ENCODE data around the gene PPP1R15A. TPM values are rescaled to one million over a fixed set of nuclear protein-coding genes. Genes with fewer than 3 reads are reported as not detected.
"Not testable (repeated sequence)": the region's sequence is repeated elsewhere in the genome, so short reads cannot be mapped to it uniquely, and the experiment has no call there.

The PPP1R15A gene
- total RNA-seq, 4 donors from 2014 or later: 28.6 to 53.0 (median 30.9) TPM

DNA sequence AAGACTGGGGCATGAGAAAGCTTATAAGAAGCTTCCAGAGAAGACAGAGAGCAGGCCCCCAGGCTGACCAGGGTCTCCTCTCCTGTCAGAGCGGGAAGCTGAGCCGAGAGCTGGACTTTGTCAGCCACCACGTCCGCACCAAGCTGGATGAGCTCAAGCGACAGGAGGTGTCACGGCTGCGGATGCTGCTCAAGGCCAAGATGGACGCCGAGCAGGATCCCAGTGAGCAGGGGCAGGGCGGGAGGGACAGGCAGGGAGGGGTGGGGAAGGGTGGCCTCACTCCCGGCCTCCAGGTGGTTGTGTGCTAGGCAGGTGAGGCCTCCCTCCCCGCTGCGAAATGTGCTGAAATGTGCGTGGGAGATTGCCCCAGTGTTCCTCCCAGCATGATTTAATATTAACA is 33.4 kb downstream of the PPP1R15A start:
- H3K9me3 ChIP-seq: no peaks in the 10 kb centered on the region
- no peak overlapping the region for H3K4me3 ChIP-seq
- H3K4me1 ChIP-seq: peaks cover 0 to 9% of the 10 kb centered on the region in 2 donors
- no peaks in the 10 kb centered on the region for H3K36me3 ChIP-seq
- H3K27me3 ChIP-seq: no peaks in the 10 kb centered on the region
- intact Hi-C loops (cut with DNase I; ENCODE audit: low total_unique reads): no loop called here
- TF ChIP-seq, protein P1, sequence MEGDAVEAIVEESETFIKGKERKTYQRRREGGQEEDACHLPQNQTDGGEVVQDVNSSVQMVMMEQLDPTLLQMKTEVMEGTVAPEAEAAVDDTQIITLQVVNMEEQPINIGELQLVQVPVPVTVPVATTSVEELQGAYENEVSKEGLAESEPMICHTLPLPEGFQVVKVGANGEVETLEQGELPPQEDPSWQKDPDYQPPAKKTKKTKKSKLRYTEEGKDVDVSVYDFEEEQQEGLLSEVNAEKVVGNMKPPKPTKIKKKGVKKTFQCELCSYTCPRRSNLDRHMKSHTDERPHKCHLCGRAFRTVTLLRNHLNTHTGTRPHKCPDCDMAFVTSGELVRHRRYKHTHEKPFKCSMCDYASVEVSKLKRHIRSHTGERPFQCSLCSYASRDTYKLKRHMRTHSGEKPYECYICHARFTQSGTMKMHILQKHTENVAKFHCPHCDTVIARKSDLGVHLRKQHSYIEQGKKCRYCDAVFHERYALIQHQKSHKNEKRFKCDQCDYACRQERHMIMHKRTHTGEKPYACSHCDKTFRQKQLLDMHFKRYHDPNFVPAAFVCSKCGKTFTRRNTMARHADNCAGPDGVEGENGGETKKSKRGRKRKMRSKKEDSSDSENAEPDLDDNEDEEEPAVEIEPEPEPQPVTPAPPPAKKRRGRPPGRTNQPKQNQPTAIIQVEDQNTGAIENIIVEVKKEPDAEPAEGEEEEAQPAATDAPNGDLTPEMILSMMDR (IDR thresholded peaks at IDR 0.05): no peak
- no peak for TF ChIP-seq POLR2A (IDR thresholded peaks at IDR 0.05)
- no peak overlapping the region for H3K27ac ChIP-seq
- no peak for DNase-seq

DNA sequence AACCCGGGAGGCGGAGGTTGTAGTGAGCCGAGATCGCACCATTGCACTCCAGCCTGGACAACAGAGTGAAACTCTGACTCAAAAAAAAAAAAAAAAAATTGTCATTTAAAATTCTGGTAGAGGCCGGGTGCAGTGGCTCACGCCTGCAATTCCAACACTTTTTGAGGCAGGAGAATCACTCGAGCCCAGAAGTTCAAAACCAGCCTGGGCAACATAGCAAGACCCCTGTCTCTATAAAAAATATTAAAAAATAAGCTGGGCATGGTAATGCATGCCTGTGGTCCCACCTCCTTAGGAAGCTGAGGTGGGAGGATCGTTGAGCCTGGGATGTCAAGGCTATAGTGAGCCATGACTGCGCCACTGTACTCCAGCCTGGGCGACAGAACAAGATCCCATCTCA is 34.1 kb downstream of the PPP1R15A start:
- no peaks in the 10 kb centered on the region for H3K36me3 ChIP-seq
- intact Hi-C loops (cut with DNase I; ENCODE audit: low total_unique reads): no loop called here
- no peak for DNase-seq

DNA sequence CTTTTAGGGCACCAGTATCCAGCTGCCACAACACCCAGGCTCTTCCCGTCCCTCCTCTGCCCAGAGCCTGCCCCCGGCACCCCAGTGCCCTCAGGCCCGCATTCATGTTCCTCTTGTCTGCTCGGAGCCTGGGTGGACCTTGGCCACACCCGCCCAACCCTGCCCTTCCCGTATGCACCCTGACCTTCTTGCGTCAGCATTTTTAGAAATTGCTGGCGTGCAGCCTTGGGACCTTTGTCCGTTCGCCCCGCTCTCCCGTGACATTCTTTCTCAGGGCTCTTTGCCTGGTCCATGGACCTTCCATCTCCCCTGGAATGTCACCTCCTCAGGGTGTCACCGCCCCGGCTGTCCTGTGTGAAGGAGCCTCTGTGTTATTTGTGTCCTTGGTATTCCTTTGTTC is 35.5 kb downstream of the PPP1R15A start:
- peak overlapping the region in 1 of 2 donors; percentile 43 for H3K27ac ChIP-seq
- no peaks in the 10 kb centered on the region for H3K27me3 ChIP-seq
- TF ChIP-seq, protein P1 (IDR thresholded peaks at IDR 0.05): no peak
- no peak for TF ChIP-seq POLR2A (IDR thresholded peaks at IDR 0.05)
- H3K9me3 ChIP-seq: no peaks in the 10 kb centered on the region
- no peak for DNase-seq
- no peak overlapping the region for H3K4me3 ChIP-seq
- no peaks in the 10 kb centered on the region for H3K4me1 ChIP-seq
- intact Hi-C loops (cut with DNase I; ENCODE audit: low total_unique reads): no loop called here
- no peaks in the 10 kb centered on the region for H3K36me3 ChIP-seq

More for the DNA sequence above, 34.1 kb downstream of the PPP1R15A start:
- Histone ChIP-seq H3K4me3 (no peak overlapping the region), H3K9me3 (no peaks in the 10 kb centered on the region), H3K27ac (no peak overlapping the region), H3K4me1 (peaks cover 0 to 8% of the 10 kb centered on the region in 2 donors), H3K27me3 (no peaks in the 10 kb centered on the region)
- TF ChIP-seq, protein P1 (IDR thresholded peaks at IDR 0.05): no peak
- TF ChIP-seq POLR2A (IDR thresholded peaks at IDR 0.05): no peak

DNA sequence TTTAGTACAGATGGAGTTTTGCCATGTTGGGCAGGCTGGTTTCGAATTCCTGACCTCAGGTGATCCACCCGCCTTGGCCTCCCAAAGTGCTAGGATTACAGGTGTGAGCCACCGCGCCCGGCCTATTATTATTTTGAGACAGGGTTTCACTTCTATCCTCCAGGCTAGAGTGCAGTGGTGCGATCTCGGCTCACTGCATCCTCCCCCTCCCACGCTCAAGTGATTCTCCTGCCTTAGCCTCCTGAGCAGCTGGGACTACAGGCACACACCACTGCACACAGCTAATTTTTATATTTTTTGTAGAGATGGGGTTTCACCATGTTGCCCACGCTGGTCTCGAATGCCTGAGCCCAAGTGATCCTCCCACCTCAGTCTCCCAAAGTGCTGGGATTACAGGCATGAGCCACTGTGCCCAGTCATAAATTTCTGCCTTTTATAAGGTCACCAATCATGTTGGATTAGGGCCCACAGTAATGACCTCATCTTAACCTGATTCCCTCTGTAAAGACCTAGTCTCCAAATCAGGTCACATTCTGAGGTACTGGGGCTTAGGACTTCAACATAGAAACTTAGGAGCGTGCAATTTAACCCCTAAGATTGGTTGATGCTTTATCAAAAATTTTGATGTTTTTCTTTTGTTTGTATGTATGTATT is 37.3 kb downstream of the PPP1R15A start:
- H3K4me1 ChIP-seq; H3K27me3 ChIP-seq; intact Hi-C loops (cut with DNase I; ENCODE audit: low total_unique reads); H3K9me3 ChIP-seq; H3K36me3 ChIP-seq; H3K4me3 ChIP-seq; DNase-seq: not testable (repeated sequence)
- peak overlapping the region; percentile 30 to 63 for H3K27ac ChIP-seq

DNA sequence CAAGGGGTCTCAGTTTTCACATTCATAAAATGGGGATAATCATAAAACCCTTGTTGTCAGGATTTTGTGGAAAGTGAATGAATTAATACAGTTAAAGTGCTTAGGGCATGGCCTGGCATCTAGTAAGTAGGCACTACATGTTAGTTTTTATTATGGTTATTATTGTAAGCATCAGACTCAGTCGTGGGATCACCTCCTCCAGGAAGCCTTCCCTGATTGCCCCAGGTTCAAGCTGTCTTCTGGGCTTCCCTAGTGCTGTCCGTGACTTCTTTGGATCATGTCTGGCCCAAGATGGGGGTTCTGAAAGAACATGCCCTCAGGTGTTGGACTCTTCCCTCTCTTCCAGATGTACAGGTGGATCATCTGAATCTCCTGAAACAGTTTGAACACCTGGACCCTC is 38.6 kb downstream of the PPP1R15A start:
- H3K4me3 ChIP-seq: no peak overlapping the region
- intact Hi-C loops (cut with DNase I; ENCODE audit: low total_unique reads): no loop called here
- H3K4me1 ChIP-seq: no peaks in the 10 kb centered on the region
- no peak overlapping the region for H3K27ac ChIP-seq
- TF ChIP-seq, protein P1 (IDR thresholded peaks at IDR 0.05): no peak
- TF ChIP-seq POLR2A (IDR thresholded peaks at IDR 0.05): no peak
- H3K27me3 ChIP-seq: no peaks in the 10 kb centered on the region
- DNase-seq: no peak
- no peaks in the 10 kb centered on the region for H3K9me3 ChIP-seq
- no peaks in the 10 kb centered on the region for H3K36me3 ChIP-seq
